HEK293 (cell line): ENCODE data around the gene DNM1.

Source experiments
- GLI2 ChIP-seq: fragments of 450-650 bp; formaldehyde crosslinking; IDR thresholded peaks from 2 replicates; pipeline ENCODE4; 2017; ENCODE audit warnings: missing biosample characterization, missing genetic modification characterization, low read depth, borderline replicate concordance
- GLIS1 ChIP-seq: fragments of 450-650 bp; formaldehyde crosslinking; IDR thresholded peaks from 2 replicates; pipeline ENCODE4 v1.5.1; 2016; ENCODE audit warnings: missing biosample characterization, missing genetic modification characterization
- KLF1 ChIP-seq: fragments of 450-650 bp; formaldehyde crosslinking; IDR thresholded peaks from 2 replicates; pipeline ENCODE4 v1.5.1; 2016; ENCODE audit warnings: missing biosample characterization, missing genetic modification characterization
- KLF8 ChIP-seq: fragments of 450-650 bp; formaldehyde crosslinking; IDR thresholded peaks from 2 replicates; pipeline ENCODE4 v1.5.1; 2016; ENCODE audit warnings: missing biosample characterization, missing genetic modification characterization
- YY1 ChIP-seq: fragments of 450-650 bp; formaldehyde crosslinking; IDR thresholded peaks from 2 replicates; pipeline ENCODE4 v1.5.1; 2018; ENCODE audit warnings: missing biosample characterization, missing genetic modification characterization
- ZNF155 ChIP-seq: fragments of 450-650 bp; formaldehyde crosslinking; IDR thresholded peaks from 2 replicates; pipeline ENCODE4 v1.5.1; 2016; ENCODE audit warnings: missing biosample characterization, missing genetic modification characterization
- ZNF169 ChIP-seq: fragments of 450-650 bp; formaldehyde crosslinking; IDR thresholded peaks from 2 replicates; pipeline ENCODE4 v1.5.1; 2016; ENCODE audit warnings: missing biosample characterization, missing genetic modification characterization
- ZNF404 ChIP-seq: fragments of 450-650 bp; formaldehyde crosslinking; IDR thresholded peaks from 2 replicates; pipeline ENCODE4 v1.5.1; 2017; ENCODE audit warnings: missing biosample characterization, missing genetic modification characterization
- ZNF548 ChIP-seq: fragments of 450-650 bp; formaldehyde crosslinking; IDR thresholded peaks from 2 replicates; pipeline ENCODE4 v1.5.1; 2016; ENCODE audit warnings: missing biosample characterization, missing genetic modification characterization
- ZNF610 ChIP-seq: fragments of 450-650 bp; formaldehyde crosslinking; IDR thresholded peaks from 2 replicates; pipeline ENCODE4 v1.5.1; 2016; ENCODE audit warnings: missing biosample characterization, missing genetic modification characterization, borderline replicate concordance
- ZNF660 ChIP-seq: fragments of 450-650 bp; IDR thresholded peaks from 2 replicates; pipeline ENCODE4 v1.5.1; 2018; ENCODE audit warnings: missing biosample characterization, mild to moderate bottlenecking, missing genetic modification characterization
- ZNF76 ChIP-seq: fragments of 450-650 bp; formaldehyde crosslinking; IDR thresholded peaks from 2 replicates; pipeline ENCODE4; 2016; ENCODE audit warnings: low read depth, missing biosample characterization, missing genetic modification characterization, borderline replicate concordance
- ZNF785 ChIP-seq: fragments of 450-650 bp; formaldehyde crosslinking; IDR thresholded peaks from 2 replicates; pipeline ENCODE4 v1.5.1; 2016; ENCODE audit warnings: missing biosample characterization, missing genetic modification characterization
- TF ChIP-seq, protein P1 (sequence below): fragments of 450-650 bp; formaldehyde crosslinking; IDR thresholded peaks from 2 replicates; pipeline ENCODE4 v1.5.1; 2016; ENCODE audit warnings: missing biosample characterization, missing genetic modification characterization
- TF ChIP-seq, protein P2 (sequence below): fragments of 450-650 bp; formaldehyde crosslinking; IDR thresholded peaks from 2 replicates; pipeline ENCODE4 v1.5.1; 2016; ENCODE audit warnings: missing biosample characterization, missing genetic modification characterization
- TF ChIP-seq, protein P3 (sequence below): fragments of 450-650 bp; formaldehyde crosslinking; IDR thresholded peaks from 2 replicates; pipeline ENCODE4 v1.5.1; 2016; ENCODE audit warnings: missing biosample characterization, missing genetic modification characterization
- TF ChIP-seq, protein P4 (sequence below): fragments of 450-650 bp; formaldehyde crosslinking; IDR thresholded peaks from 2 replicates; pipeline ENCODE4 v1.5.1; 2016; ENCODE audit warnings: missing biosample characterization, missing genetic modification characterization
- TF ChIP-seq, protein P5 (sequence below): fragments of 450-650 bp; formaldehyde crosslinking; IDR thresholded peaks from 2 replicates; pipeline ENCODE4 v1.5.1; 2017; ENCODE audit warnings: missing biosample characterization, missing genetic modification characterization
- TF ChIP-seq, protein P6 (sequence below): fragments of 450-650 bp; formaldehyde crosslinking; IDR thresholded peaks from 2 replicates; pipeline ENCODE4 v1.5.1; 2016; ENCODE audit warnings: missing biosample characterization, missing genetic modification characterization, borderline replicate concordance
- TF ChIP-seq, protein P7 (sequence below): fragments of 450-650 bp; formaldehyde crosslinking; IDR thresholded peaks from 2 replicates; pipeline ENCODE4 v1.5.1; 2016; ENCODE audit warnings: missing biosample characterization, missing genetic modification characterization
- TF ChIP-seq, protein P8 (sequence below): fragments of 450-650 bp; formaldehyde crosslinking; IDR thresholded peaks from 2 replicates; pipeline ENCODE4 v1.5.1; 2016; ENCODE audit warnings: missing biosample characterization, missing genetic modification characterization, borderline replicate concordance

Gene DNM1

DNA sequence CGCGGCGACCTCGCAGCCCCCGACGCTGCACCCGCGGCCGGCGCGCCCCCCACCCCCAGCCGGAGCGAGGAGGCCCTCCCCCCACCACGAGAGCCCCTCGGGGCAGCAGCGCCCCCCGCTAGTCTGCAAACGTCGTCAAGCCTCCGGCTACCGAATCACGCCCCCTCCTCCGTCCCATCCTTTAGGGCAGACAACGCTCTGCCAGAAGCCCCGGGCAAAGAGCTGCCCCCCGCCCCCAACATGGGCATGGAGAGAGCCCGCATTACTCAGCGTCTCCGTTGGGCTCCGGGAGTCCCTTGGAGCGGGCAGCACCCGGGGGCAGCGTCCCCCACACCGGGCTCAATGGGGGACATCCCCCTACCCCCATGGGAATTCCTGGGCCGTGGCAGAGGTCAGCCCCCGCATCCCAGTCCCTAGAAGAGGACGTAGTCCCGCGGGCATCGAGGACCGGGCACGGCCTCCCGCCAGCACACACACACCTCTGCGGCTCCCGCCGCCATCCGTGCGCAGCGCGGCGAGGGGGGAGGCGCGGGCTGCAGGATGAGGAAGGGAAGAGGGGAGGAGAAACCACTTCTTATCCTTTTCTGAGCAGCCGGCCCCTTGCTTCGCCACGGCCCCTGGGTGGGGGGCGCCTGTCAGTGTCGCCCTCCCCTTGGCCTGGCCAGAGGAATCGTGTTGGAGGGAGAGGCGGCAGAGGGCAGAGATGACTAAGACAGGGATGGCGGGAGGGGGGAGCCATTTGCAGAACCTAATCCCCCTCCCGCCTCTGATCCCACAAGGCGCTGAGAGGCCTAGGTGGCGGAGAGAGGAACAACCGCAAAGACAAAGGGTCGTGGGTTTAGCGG, 750 bp downstream of the DNM1 start (continued):
- TF ChIP-seq ZNF404 (tag by site-specific recombination) (no peak), GLI2 (no peak), KLF1 (tag by site-specific recombination) (0 out of 2 replicates have a peak, but pooled peaks have one; percentile 10), KLF8 (no peak), ZNF548 (tag by site-specific recombination) (no peak), ZNF785 (tag by site-specific recombination) (no peak), YY1 (peak; percentile 77; the same call in 1 of the 2 replicates), ZNF155 (tag by site-specific recombination) (no peak), ZNF169 (tag by site-specific recombination) (no peak), ZNF660 (no peak), GLIS1 (tag by site-specific recombination) (peak; percentile 93), ZNF76 (tag by site-specific recombination) (peak; percentile 60; the same call in 1 of the 2 replicates), ZNF610 (tag by site-specific recombination) (no peak)
- TF ChIP-seq, protein P1, sequence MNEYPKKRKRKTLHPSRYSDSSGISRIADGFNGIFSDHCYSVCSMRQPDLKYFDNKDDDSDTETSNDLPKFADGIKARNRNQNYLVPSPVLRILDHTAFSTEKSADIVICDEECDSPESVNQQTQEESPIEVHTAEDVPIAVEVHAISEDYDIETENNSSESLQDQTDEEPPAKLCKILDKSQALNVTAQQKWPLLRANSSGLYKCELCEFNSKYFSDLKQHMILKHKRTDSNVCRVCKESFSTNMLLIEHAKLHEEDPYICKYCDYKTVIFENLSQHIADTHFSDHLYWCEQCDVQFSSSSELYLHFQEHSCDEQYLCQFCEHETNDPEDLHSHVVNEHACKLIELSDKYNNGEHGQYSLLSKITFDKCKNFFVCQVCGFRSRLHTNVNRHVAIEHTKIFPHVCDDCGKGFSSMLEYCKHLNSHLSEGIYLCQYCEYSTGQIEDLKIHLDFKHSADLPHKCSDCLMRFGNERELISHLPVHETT (tag by site-specific recombination): no peak
- TF ChIP-seq, protein P2, sequence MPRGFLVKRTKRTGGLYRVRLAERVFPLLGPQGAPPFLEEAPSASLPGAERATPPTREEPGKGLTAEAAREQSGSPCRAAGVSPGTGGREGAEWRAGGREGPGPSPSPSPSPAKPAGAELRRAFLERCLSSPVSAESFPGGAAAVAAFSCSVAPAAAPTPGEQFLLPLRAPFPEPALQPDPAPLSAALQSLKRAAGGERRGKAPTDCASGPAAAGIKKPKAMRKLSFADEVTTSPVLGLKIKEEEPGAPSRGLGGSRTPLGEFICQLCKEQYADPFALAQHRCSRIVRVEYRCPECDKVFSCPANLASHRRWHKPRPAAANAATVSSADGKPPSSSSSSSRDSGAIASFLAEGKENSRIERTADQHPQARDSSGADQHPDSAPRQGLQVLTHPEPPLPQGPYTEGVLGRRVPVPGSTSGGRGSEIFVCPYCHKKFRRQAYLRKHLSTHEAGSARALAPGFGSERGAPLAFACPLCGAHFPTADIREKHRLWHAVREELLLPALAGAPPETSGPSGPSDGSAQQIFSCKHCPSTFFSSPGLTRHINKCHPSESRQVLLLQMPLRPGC (tag by site-specific recombination): no peak
- TF ChIP-seq, protein P3, sequence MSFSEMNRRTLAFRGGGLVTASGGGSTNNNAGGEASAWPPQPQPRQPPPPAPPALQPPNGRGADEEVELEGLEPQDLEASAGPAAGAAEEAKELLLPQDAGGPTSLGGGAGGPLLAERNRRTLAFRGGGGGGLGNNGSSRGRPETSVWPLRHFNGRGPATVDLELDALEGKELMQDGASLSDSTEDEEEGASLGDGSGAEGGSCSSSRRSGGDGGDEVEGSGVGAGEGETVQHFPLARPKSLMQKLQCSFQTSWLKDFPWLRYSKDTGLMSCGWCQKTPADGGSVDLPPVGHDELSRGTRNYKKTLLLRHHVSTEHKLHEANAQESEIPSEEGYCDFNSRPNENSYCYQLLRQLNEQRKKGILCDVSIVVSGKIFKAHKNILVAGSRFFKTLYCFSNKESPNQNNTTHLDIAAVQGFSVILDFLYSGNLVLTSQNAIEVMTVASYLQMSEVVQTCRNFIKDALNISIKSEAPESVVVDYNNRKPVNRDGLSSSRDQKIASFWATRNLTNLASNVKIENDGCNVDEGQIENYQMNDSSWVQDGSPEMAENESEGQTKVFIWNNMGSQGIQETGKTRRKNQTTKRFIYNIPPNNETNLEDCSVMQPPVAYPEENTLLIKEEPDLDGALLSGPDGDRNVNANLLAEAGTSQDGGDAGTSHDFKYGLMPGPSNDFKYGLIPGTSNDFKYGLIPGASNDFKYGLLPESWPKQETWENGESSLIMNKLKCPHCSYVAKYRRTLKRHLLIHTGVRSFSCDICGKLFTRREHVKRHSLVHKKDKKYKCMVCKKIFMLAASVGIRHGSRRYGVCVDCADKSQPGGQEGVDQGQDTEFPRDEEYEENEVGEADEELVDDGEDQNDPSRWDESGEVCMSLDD: peak; percentile 56; the same call in 1 of the 2 replicates
- TF ChIP-seq, protein P4, sequence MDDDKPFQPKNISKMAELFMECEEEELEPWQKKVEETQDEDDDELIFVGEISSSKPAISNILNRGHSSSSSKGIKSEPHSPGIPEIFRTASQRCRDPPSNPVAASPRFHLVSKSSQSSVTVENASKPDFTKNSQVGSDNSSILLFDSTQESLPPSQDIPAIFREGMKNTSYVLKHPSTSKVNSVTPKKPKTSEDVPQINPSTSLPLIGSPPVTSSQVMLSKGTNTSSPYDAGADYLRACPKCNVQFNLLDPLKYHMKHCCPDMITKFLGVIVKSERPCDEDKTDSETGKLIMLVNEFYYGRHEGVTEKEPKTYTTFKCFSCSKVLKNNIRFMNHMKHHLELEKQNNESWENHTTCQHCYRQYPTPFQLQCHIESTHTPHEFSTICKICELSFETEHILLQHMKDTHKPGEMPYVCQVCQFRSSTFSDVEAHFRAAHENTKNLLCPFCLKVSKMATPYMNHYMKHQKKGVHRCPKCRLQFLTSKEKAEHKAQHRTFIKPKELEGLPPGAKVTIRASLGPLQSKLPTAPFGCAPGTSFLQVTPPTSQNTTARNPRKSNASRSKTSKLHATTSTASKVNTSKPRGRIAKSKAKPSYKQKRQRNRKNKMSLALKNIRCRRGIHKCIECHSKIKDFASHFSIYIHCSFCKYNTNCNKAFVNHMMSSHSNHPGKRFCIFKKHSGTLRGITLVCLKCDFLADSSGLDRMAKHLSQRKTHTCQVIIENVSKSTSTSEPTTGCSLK (tag by site-specific recombination): no peak
- TF ChIP-seq, protein P5, sequence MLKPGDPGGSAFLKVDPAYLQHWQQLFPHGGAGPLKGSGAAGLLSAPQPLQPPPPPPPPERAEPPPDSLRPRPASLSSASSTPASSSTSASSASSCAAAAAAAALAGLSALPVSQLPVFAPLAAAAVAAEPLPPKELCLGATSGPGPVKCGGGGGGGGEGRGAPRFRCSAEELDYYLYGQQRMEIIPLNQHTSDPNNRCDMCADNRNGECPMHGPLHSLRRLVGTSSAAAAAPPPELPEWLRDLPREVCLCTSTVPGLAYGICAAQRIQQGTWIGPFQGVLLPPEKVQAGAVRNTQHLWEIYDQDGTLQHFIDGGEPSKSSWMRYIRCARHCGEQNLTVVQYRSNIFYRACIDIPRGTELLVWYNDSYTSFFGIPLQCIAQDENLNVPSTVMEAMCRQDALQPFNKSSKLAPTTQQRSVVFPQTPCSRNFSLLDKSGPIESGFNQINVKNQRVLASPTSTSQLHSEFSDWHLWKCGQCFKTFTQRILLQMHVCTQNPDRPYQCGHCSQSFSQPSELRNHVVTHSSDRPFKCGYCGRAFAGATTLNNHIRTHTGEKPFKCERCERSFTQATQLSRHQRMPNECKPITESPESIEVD (tag by site-specific recombination): no peak
- TF ChIP-seq, protein P6, sequence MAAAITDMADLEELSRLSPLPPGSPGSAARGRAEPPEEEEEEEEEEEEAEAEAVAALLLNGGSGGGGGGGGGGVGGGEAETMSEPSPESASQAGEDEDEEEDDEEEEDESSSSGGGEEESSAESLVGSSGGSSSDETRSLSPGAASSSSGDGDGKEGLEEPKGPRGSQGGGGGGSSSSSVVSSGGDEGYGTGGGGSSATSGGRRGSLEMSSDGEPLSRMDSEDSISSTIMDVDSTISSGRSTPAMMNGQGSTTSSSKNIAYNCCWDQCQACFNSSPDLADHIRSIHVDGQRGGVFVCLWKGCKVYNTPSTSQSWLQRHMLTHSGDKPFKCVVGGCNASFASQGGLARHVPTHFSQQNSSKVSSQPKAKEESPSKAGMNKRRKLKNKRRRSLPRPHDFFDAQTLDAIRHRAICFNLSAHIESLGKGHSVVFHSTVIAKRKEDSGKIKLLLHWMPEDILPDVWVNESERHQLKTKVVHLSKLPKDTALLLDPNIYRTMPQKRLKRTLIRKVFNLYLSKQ (tag by site-specific recombination): no peak
- TF ChIP-seq, protein P7, sequence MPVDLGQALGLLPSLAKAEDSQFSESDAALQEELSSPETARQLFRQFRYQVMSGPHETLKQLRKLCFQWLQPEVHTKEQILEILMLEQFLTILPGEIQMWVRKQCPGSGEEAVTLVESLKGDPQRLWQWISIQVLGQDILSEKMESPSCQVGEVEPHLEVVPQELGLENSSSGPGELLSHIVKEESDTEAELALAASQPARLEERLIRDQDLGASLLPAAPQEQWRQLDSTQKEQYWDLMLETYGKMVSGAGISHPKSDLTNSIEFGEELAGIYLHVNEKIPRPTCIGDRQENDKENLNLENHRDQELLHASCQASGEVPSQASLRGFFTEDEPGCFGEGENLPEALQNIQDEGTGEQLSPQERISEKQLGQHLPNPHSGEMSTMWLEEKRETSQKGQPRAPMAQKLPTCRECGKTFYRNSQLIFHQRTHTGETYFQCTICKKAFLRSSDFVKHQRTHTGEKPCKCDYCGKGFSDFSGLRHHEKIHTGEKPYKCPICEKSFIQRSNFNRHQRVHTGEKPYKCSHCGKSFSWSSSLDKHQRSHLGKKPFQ (tag by site-specific recombination): no peak
- TF ChIP-seq, protein P8, sequence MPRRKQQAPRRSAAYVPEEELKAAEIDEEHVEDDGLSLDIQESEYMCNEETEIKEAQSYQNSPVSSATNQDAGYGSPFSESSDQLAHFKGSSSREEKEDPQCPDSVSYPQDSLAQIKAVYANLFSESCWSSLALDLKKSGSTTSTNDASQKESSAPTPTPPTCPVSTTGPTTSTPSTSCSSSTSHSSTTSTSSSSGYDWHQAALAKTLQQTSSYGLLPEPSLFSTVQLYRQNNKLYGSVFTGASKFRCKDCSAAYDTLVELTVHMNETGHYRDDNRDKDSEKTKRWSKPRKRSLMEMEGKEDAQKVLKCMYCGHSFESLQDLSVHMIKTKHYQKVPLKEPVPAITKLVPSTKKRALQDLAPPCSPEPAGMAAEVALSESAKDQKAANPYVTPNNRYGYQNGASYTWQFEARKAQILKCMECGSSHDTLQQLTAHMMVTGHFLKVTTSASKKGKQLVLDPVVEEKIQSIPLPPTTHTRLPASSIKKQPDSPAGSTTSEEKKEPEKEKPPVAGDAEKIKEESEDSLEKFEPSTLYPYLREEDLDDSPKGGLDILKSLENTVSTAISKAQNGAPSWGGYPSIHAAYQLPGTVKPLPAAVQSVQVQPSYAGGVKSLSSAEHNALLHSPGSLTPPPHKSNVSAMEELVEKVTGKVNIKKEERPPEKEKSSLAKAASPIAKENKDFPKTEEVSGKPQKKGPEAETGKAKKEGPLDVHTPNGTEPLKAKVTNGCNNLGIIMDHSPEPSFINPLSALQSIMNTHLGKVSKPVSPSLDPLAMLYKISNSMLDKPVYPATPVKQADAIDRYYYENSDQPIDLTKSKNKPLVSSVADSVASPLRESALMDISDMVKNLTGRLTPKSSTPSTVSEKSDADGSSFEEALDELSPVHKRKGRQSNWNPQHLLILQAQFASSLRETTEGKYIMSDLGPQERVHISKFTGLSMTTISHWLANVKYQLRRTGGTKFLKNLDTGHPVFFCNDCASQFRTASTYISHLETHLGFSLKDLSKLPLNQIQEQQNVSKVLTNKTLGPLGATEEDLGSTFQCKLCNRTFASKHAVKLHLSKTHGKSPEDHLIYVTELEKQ (tag by site-specific recombination): no peak
